Frontal cortex (tissue), 4 donors: ENCODE measurements around the gene RAPGEF5. TPM values are rescaled to one million over a fixed set of nuclear protein-coding genes. Genes with fewer than 3 reads are reported as not detected.

Experiments used
- DNase-seq, 2 donors: peaks; one replicate each; pipeline ENCODE4 v3.0.0; 2012; ENCODE audit warnings: low spot score in 2 of 2
- FAIRE-seq: peaks from 2 replicates; lab custom pipeline; 2012; peaks lifted over from hg19 to GRCh38; lab: Jason Lieb, UNC
- total RNA-seq: library from RNA; depleted of rRNA; stranded (reverse); fragments of >200 nt; gene quantifications from one replicate; pipeline ENCODE4 v1.2.3, GENCODE V29; 2014
- donor health status: control.
- donor health status: control.
- donor health status: control.

RAPGEF5 gene
- total RNA-seq, 1 donor from 2014 or later = 90.9 TPM

- DNase-seq = no peak
- FAIRE-seq = no peak
These were observed 79.6 kb downstream of the RAPGEF5 start for GRCh38 chr7:22277375-22277774.

- DNase-seq (no peak), FAIRE-seq (no peak)
These were observed 81.3 kb downstream of the RAPGEF5 start for GRCh38 chr7:22275661-22276060.

DNA sequence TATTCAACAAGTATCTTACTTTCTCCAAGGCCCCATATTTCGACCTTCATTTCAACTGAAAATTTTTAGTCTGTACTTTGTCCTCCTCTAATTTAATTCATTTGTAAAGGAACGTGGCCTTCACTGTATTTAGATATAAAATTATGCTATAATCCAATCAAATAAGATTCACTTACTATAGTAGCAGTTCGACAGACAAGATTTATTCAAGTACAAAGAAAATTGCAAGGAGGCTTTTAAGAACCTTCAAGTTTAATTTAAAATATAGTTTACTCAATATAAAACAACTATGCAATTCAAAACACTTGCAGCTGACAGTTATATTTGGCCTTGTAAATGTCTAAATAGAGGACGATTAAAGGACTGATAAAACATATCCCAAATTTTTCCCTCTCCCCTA, 85.6 kb downstream of the RAPGEF5 start:
- no peak for FAIRE-seq
- DNase-seq = no peak

GRCh38 chr7:22270371-22270770, 86.6 kb downstream of the RAPGEF5 start:
- FAIRE-seq = no peak

GRCh38 chr7:22269963-22270362, 87.0 kb downstream of the RAPGEF5 start:
- DNase-seq (no peak), FAIRE-seq (no peak)

More at GRCh38 chr7:22270371-22270770, 86.6 kb downstream of the RAPGEF5 start:
- DNase-seq = no peak

- DNase-seq (no peak), FAIRE-seq (no peak)
These were observed 88.0 kb downstream of the RAPGEF5 start for GRCh38 chr7:22268884-22269421.

- FAIRE-seq = no peak
- no peak for DNase-seq
These were observed 88.9 kb downstream of the RAPGEF5 start for GRCh38 chr7:22267930-22268615.

GRCh38 chr7:22262538-22262937, 94.4 kb downstream of the RAPGEF5 start:
- no peak for FAIRE-seq
- DNase-seq = no peak

DNA sequence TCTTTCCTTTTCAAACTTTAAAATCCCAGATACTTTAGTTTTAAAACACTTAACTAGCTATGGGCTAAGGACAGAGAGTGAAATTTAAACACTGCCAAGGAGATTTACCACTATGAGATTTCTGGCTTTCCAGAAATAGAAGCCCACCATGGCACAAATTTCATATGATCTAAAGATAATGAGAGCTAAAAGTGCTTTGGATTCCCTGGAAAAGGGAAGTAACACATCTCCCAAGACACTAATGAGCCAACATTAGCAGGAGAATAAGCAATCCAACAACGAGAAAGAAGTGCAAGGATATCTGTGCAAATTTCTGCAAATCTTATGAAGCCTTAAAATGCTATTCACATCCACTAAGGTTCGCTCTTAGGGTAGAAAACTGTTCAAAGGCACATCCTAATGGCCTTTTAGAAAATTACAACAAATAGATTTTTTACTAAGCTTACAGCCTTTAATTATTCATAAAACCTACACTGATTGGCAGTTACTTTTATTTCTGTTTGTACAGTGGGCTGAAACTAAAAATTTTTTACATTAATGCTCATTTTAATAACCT, 100.3 kb downstream of the RAPGEF5 start:
- FAIRE-seq = peak; percentile 92
- no peak for DNase-seq

DNA sequence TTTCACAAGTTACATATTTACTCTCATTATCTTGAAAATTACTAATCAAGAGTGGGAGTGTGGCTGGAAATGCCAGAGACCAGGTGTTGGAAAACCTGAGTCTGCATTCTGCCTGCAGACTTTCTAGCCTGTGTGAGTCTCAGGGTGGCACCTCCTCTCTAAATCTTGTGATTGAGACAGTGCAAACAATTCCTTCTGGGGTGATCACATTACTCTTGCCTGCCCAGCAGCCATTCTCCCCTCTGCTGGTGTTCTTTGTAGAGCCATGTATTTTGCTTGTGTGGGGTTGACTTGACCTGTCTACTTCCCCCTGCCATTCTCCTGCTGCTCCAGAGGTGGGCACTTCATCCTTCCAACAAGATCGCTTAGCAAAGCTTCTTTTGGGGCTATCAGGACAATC, 101.1 kb downstream of the RAPGEF5 start:
- no peak for DNase-seq
- no peak for FAIRE-seq

DNA sequence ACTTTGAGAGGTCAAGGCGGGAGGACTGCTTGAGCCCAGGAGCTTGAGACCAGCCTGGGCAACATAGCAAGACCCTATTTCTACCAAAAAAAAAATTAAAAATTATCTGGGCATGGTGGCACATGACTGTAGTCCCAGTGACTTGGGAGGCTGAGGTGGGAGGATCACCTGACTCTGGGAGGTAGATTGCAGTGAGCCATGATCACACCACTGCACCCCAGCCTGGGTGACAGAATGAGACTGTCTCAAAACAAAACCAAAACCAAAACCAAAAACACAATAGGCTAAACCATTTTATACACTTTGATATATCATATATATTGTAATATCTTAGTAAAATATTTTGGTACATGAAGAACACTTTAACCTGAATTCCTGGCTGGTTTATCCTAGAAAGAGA, 101.6 kb downstream of the RAPGEF5 start:
- no peak for FAIRE-seq
- no peak for DNase-seq

DNA sequence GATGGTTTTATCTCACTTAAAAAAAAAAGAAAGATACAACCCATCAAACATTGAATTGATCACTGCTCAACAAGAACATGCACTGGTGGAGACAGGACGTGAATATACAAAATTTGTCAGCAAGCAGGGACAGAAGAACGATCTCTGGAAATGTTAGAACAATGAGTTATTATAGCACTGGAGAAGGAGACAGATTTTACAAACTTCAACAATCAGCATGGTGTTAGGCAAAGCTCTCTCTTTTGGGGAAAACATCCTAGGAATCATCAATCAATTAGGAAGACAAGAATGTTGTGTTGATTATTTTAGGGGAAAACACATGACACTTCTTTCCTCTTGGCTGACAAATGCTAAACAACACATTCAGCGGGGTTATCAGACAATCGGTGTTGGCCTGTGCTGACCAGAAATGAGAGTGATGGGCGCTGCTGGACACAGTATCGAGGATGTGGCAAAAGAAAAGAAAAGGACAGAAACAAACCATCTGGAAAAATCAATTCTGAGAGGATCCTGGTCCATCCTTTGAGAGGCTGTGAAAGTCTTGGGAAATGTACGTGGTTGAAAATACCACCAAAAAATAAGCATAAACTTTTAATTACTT, 103.9 kb downstream of the RAPGEF5 start:
- FAIRE-seq (no peak), DNase-seq (no peak)

GRCh38 chr7:22252016-22252415, 104.9 kb downstream of the RAPGEF5 start:
- no peak for FAIRE-seq

DNA sequence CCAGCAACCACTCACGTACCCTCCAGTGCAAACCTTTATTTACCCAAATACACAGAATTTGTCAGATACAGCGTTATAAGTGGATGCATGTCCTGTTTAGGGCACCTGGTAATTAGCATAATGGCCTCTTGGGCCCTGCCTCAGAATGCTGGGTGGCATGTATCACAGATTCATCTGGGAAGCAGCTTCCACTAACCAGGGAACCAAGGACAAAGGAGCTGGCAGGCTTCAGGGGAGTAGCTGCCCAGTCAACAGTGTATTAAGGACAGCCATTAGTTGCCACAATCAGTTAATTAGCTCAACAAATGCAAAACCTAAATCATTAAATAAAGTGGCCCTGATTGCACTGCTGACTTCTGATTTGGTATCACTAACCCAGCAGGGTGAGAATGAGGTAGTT, 105.7 kb downstream of the RAPGEF5 start:
- DNase-seq (no peak), FAIRE-seq (no peak)

More at GRCh38 chr7:22252016-22252415, 104.9 kb downstream of the RAPGEF5 start:
- no peak for DNase-seq

GRCh38 chr7:22250390-22250789, 106.6 kb downstream of the RAPGEF5 start:
- FAIRE-seq (no peak), DNase-seq (no peak)

DNA sequence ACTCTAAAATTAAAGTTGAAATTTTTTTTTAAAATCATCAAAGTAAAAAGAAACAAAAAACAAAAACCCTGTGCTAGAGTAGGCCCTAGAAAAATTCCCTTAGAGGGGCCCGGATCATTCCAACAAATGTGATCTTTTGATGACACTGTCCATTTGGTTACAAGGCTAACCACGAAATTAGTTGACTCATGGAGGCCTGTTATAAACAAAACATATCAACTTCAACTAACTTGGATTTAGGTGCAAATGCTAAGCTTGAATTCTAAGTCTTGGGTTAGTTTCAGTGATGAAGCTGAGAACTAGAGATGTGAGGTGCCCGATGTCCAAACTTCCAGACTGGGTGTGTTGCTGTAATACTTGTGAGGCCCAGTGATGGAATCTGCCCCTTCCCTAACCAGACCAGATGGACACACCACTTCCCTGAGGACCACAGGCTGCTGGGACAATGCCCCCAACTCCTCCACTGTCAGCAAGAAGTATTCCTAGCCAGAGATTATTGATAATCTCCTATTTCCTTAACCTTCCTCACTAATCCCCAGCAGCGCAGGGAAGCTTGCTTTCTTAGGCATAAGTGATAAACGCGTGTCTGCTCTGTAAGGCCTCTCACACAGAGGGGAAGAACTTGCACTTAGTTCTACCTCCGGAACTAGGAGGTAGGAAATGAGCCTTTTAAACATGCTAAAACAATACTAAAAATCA, 108.7 kb downstream of the RAPGEF5 start:
- FAIRE-seq (no peak), DNase-seq (no peak)

DNA sequence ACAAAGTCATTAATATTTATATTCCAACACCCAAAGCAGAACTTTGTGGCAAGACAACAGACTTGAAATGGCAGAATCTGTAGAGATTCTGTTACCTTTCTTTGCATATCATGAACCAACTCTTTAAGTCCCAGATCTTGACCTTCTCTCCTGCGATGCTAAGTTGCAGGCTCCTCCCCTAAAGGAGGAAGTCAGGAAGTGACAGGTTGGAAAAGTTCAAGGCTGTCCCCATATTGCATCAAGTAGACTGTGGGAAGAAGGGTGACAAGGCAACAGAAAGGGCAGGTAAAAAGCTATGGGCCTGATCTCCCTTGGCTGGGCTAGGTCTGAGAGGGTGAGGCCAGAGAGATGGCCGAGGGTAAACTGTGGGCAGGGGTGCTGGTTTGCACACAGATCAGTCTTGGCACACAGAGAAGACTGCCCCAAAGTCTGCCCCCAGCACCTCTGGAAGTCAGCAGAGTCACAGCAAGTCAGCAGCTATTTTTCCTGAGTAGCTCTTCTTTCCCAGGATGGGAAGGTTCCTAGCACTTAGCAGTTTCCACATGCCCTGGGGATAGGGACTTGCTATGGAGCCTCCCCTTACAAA, 115.1 kb downstream of the RAPGEF5 start:
- FAIRE-seq (no peak), DNase-seq (no peak)

GRCh38 chr7:22240904-22241571, 115.9 kb downstream of the RAPGEF5 start:
- DNase-seq (no peak), FAIRE-seq (no peak)

GRCh38 chr7:22238354-22239311, 118.3 kb downstream of the RAPGEF5 start:
- FAIRE-seq = no peak
- DNase-seq = no peak
